Measurements from ENCODE around the gene CNTNAP4. TPM values are rescaled to one million over a fixed set of nuclear protein-coding genes. Genes with fewer than 3 reads are reported as not detected.

CNTNAP4 gene
- total and polyA plus RNA-seq, 2 of the 8 experiments (the other 6 are each of a cell fraction or from before 2014, with no cell fraction given): not detected

DNA sequence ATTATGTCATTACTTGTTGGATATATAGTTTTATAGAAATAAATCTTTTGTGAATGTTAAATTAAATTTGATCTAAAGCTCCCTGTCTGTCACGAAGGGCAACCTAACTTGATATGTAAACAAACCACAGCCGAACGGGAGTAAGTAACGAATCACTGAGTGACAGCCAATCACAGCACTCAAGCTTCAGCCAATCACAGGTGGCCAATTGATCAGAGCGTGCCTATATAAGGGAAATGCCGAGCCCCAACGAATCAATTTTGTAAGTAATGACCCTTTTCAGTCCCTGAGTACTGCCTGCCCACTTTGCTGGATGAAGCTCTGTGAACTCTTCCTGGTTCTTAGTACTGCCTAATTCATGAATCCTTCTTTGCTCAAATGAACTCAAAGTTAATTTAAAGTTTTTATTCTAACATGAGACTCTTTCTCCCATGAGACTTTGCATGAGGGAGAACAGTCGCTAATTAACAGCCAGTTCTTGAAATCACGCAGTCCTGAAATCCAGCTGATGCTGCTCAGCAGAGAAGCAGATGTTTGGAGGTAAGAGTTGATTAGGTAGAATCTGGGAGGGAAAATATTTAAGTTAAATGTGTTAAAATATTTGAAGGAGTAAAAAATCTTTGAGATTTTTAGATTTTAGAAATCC, 302.2 kb downstream of the CNTNAP4 start:
- DNase-seq (ENCODE audit: low read depth in 1 of 2, low spot score in 2 of 2) (no peak), FAIRE-seq (no peak)
- H2BK20ac ChIP-seq (ENCODE audit: low read length): no peak overlapping the region
- H3K36me3 ChIP-seq (ENCODE audit: control insufficient read depth in 2 of 4, insufficient read depth in 4 of 4, low read length in 3 of 4): no peaks in the 10 kb centered on the region
- no peak overlapping the region for H3K4me2 ChIP-seq (ENCODE audit: insufficient read depth in 1 of 2, low read depth in 2 of 2, low read length in 2 of 2)
- no peak overlapping the region for H3K4ac ChIP-seq (replicated peaks; ENCODE audit: insufficient read length, low read depth, low read length)
- no peak overlapping the region for H2BK5ac ChIP-seq (ENCODE audit: low read depth, low read length)
- H3K27me3 ChIP-seq (replicated peaks in 1 of 4; ENCODE audit: control insufficient read depth in 3 of 4, extremely low read depth in 1 of 4, insufficient read depth in 3 of 4, low read length in 3 of 4): no peaks in the 10 kb centered on the region
- H2AK5ac ChIP-seq (ENCODE audit: low read depth, low read length): no peak overlapping the region
- no peak overlapping the region for H2BK15ac ChIP-seq (ENCODE audit: low read length)
- peak overlapping the region; percentile 22; the same call in 1 of the 2 replicates for H2AFZ ChIP-seq (ENCODE audit: low read length)
- no peak overlapping the region for H3K27ac ChIP-seq (ENCODE audit: low read depth, low read length)
- TF ChIP-seq SRF (IDR thresholded peaks at IDR 0.05; ENCODE audit: low read depth, low read length) (peak; percentile 82), NRF1 (IDR thresholded peaks at IDR 0.05; ENCODE audit: low read depth, low read length) (no peak)
- H3K14ac ChIP-seq (ENCODE audit: insufficient read length): no peak overlapping the region
- no peaks in the 10 kb centered on the region for H3K9me3 ChIP-seq (ENCODE audit: insufficient read depth in 2 of 2, low read depth in 1 of 2, low read length in 1 of 2)
- H3K79me2 ChIP-seq (ENCODE audit: control insufficient read depth in 1 of 2, insufficient read depth in 2 of 2, low read length in 2 of 2): no peaks in the 10 kb centered on the region
- H3K4me3 ChIP-seq (ENCODE audit: extremely low read depth in 1 of 4, insufficient read depth in 2 of 4, low read depth in 3 of 4, low read length in 4 of 4): no peak overlapping the region
- H2BK12ac ChIP-seq (ENCODE audit: low read depth, low read length): no peak overlapping the region
- H3K18ac ChIP-seq (ENCODE audit: extremely low read depth, low read length): no peak overlapping the region
- no peaks in the 10 kb centered on the region for H4K20me1 ChIP-seq (replicated peaks in 1 of 2; ENCODE audit: control insufficient read depth in 1 of 2, insufficient read depth in 2 of 2, low read length in 2 of 2)
- no peak overlapping the region for H3K9ac ChIP-seq (replicated peaks in 1 of 4; ENCODE audit: extremely low read depth in 1 of 4, low read depth in 3 of 4, low read length in 3 of 4)
- no peak overlapping the region for H2BK120ac ChIP-seq (replicated peaks; ENCODE audit: low read depth, low read length)
- no peak overlapping the region for H4K5ac ChIP-seq (ENCODE audit: insufficient read length, low read depth, low read length)
- ChIA-PET POLR2A (ENCODE audit: partially characterized antibody) (no interaction called here), CTCF (ENCODE audit: partially characterized antibody) (interaction anchor here (1.2 kb wide), 1 partner anchor 17 kb away, joined by 3 read pairs; no protein-coding TSS in a partner anchor)
- H3K56ac ChIP-seq (replicated peaks; ENCODE audit: insufficient read length, low read depth, low read length): no peak overlapping the region
- no peak overlapping the region for H3K23ac ChIP-seq (ENCODE audit: insufficient read length)
- no peak overlapping the region for H4K91ac ChIP-seq (replicated peaks; ENCODE audit: insufficient read length, low read length)
- no peaks in the 10 kb centered on the region for H3K79me1 ChIP-seq (ENCODE audit: low read depth, low read length)
- WGBS, 2 experiments (ENCODE audit: extremely low coverage in 1 of 2, insufficient coverage in 1 of 2, insufficient read length in 1 of 2, insufficient replicate concordance in 2 of 2, low coverage in 1 of 2, low lambda C conversion rate in 2 of 2, missing lambda C conversion rate in 1 of 2): 94% methylated on average over 9 of the region's 9 CpGs; no CpG with 5 or more reads in 1 of the 2 experiments
- H3K4me1 ChIP-seq (replicated peaks in 1 of 4; ENCODE audit: control insufficient read depth in 3 of 4, insufficient read depth in 4 of 4, low read length in 3 of 4): no peaks in the 10 kb centered on the region
- H3K23me2 ChIP-seq (ENCODE audit: low read depth, low read length): no peaks in the 10 kb centered on the region
- H4K8ac ChIP-seq (ENCODE audit: extremely low read depth, insufficient read depth, low read length): no peak overlapping the region
